Lower leg skin (tissue), 3 donors: Measurements from ENCODE around the gene POU3F3.

Experiments
- CTCF ChIP-seq, 3 donors: fragments of 450-650 bp; IDR thresholded peaks; one replicate each; pipeline ENCODE4 v1.5.1; 2016; ENCODE audit warnings: antibody characterized with exemption in 3 of 3, mild to moderate bottlenecking in 3 of 3, moderate library complexity in 2 of 3
- POLR2A ChIP-seq, 2 donors: fragments of 450-650 bp; IDR thresholded peaks; one replicate each; pipeline ENCODE4 v1.6.1; 2016 to 2017; ENCODE audit warnings: antibody characterized with exemption in 2 of 2, mild to moderate bottlenecking in 1 of 2, moderate library complexity in 1 of 2

DNA sequence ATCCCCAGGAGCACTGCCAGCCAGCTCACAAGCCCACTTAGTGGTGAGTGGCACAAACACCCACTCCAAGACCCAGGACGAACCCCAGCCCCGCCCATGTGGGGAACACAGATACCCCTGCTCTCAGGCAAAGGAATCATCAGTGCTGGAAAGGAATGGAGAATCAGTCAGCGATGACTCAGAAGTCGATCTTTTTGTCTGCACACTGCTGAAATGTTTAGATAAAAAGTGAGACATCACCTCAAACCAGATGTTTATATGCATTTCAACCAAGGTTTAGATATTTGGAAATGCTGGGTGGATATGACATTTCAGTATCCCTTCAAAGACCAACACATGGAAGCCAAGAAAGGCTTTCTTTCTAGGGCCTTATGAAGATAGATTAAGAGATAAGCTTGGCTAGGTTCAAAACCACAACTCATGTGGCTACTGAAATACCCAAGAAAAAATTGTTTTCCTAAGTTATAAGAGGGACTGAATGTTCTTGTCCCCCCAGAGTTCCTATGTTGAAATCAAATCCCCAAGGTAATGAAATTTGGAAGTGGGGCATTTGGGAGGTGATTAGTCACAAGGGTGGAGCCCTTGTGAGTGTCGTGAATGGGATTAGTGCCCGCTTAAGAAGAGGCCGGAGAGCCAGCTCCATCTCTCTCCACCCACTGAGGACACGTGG lies 43.7 kb downstream of the POU3F3 start:
- TF ChIP-seq CTCF (IDR thresholded peaks at IDR 0.05) (no peak), POLR2A (IDR thresholded peaks at IDR 0.05) (no peak)
